Neural cell (in vitro differentiated cells): ENCODE data around the gene LRRC30. TPM values are rescaled to one million over a fixed set of nuclear protein-coding genes. Genes with fewer than 3 reads are reported as not detected.

Source experiments
- H2AFZ ChIP-seq: fragments of 200-600, 300-800 bp; sonication (generic), shearing (Covaris generic); 2 replicates; pipeline ENCODE4 v1.6.0; 2014; ENCODE audit warnings: low read depth, mild to moderate bottlenecking, antibody characterized with exemption, low read length, moderate library complexity
- H3F3A ChIP-seq: fragments of 200-600 bp; shearing (Covaris generic); 2 replicates; pipeline ENCODE4 v1.6.1; 2016; ENCODE audit warnings: mild to moderate bottlenecking, moderate library complexity, mixed read lengths, antibody characterized with exemption, low read length; ENCODE audit not compliant: insufficient read depth, poor library complexity, severe bottlenecking
- H3K27ac ChIP-seq: fragments of 200-600, 300-800 bp; sonication (generic), shearing (Covaris generic); 2 replicates; pipeline ENCODE4 v1.5.1; 2014; ENCODE audit warnings: mild to moderate bottlenecking, low read length, moderate library complexity
- H3K27me3 ChIP-seq: fragments of 300-800, 200-600 bp; sonication (generic), shearing (Covaris generic); 2 replicates; pipeline ENCODE4 v1.6.0; 2014; ENCODE audit warnings: mild to moderate bottlenecking, low read depth, low read length, moderate library complexity; ENCODE audit not compliant: insufficient read depth
- H3K36me3 ChIP-seq: fragments of 300-800, 200-600 bp; sonication (generic), shearing (Covaris generic); 2 replicates; pipeline ENCODE4 v1.5.1; 2014; ENCODE audit warnings: mild to moderate bottlenecking, antibody characterized with exemption, low read length, moderate library complexity; ENCODE audit not compliant: insufficient read depth
- H3K4me2 ChIP-seq: fragments of 300-800, 200-600 bp; sonication (generic), shearing (Covaris generic); 2 replicates; pipeline ENCODE4 v1.6.0; 2014; ENCODE audit warnings: mild to moderate bottlenecking, low read length
- H3K4me3 ChIP-seq: fragments of 300-800, 200-600 bp; sonication (generic), shearing (Covaris generic); 2 replicates; pipeline ENCODE4 v1.5.1; 2014; ENCODE audit warnings: mild to moderate bottlenecking, low read length, moderate library complexity
- H3K79me2 ChIP-seq: fragments of 200-600 bp; shearing (Covaris generic); replicated peaks from 2 replicates; pipeline ENCODE4 v1.6.0; 2014; ENCODE audit warnings: mild to moderate bottlenecking, low read length, moderate library complexity; ENCODE audit not compliant: insufficient read depth
- H3K9ac ChIP-seq: fragments of 300-800, 200-600 bp; sonication (generic), shearing (Covaris generic); 2 replicates; pipeline ENCODE4 v1.6.1; 2016; ENCODE audit warnings: mild to moderate bottlenecking, low read length, mixed read lengths
- H3K9me2 ChIP-seq: fragments of 200-600 bp; shearing (Covaris generic); 2 replicates; pipeline ENCODE4 v1.6.1; 2016; ENCODE audit warnings: mild to moderate bottlenecking, low read length, mixed read lengths; ENCODE audit not compliant: insufficient read depth
- H3K9me3 ChIP-seq: fragments of 200-600, 300-800 bp; sonication (generic), shearing (Covaris generic); 2 replicates; pipeline ENCODE4 v1.6.1; 2016; ENCODE audit warnings: mild to moderate bottlenecking, mixed run types, low read length, moderate library complexity, mixed read lengths
- H4K20me1 ChIP-seq: fragments of 200-600 bp; shearing (Covaris generic); 2 replicates; pipeline ENCODE4 v1.6.1; 2016; ENCODE audit warnings: mild to moderate bottlenecking, mixed run types; ENCODE audit not compliant: insufficient read depth
- CTCF ChIP-seq: fragments of 450-650 bp; IDR thresholded peaks from 2 replicates; pipeline ENCODE4 v1.5.1; 2014; ENCODE audit warnings: antibody characterized with exemption, mild to moderate bottlenecking, moderate library complexity; ENCODE audit not compliant: poor library complexity, severe bottlenecking
- EP300 ChIP-seq: fragments of 450-650 bp; conservative IDR thresholded peaks from 2 replicates; pipeline ENCODE4 v1.6.1; 2014; ENCODE audit warnings: antibody characterized with exemption, mild to moderate bottlenecking, moderate library complexity; ENCODE audit not compliant: poor library complexity, severe bottlenecking
- EZH2 ChIP-seq: fragments of 200-600, 300-800 bp; shearing (Covaris generic), sonication (generic); IDR thresholded peaks from 2 replicates; pipeline ENCODE4 v1.6.1; 2014; ENCODE audit warnings: antibody characterized with exemption, low read length, borderline replicate concordance, mild to moderate bottlenecking; ENCODE audit not compliant: insufficient read depth, poor library complexity, severe bottlenecking
- MXI1 ChIP-seq: fragments of 450-650 bp; conservative IDR thresholded peaks from 2 replicates; pipeline ENCODE4 v1.6.1; 2014; ENCODE audit warnings: antibody characterized with exemption, mild to moderate bottlenecking; ENCODE audit not compliant: poor library complexity, severe bottlenecking
- POLR2AphosphoS5 ChIP-seq: IDR thresholded peaks from 2 replicates; pipeline ENCODE4 v1.6.1; 2012
- RAD21 ChIP-seq: fragments of 450-650 bp; conservative IDR thresholded peaks from 2 replicates; pipeline ENCODE4 v1.6.1; 2014; ENCODE audit warnings: antibody characterized with exemption, mild to moderate bottlenecking, moderate library complexity
- REST ChIP-seq: IDR thresholded peaks from 2 replicates; pipeline ENCODE4 v1.6.1; 2012; ENCODE audit warnings: borderline replicate concordance
- SMC3 ChIP-seq: fragments of 450-650 bp; conservative IDR thresholded peaks from 2 replicates; pipeline ENCODE4 v1.6.1; 2014; ENCODE audit warnings: antibody characterized with exemption, mild to moderate bottlenecking, moderate library complexity; ENCODE audit not compliant: poor library complexity
- TAF1 ChIP-seq: IDR thresholded peaks from 2 replicates; pipeline ENCODE4 v1.6.1; 2012; ENCODE audit warnings: low read depth
- polyA plus RNA-seq: library from polyadenylated mRNA; depleted of rRNA; stranded (reverse); fragments of >200 nt; gene quantifications from 2 replicates; pipeline ENCODE4 v1.2.3, GENCODE V29; 2014

Gene LRRC30
- polyA plus RNA-seq, 1 donor from 2014 or later = not detected

GRCh38 chr18:7207366-7207915 lies 23.4 kb upstream of the LRRC30 start:
- H3K36me3 ChIP-seq = no peaks in the 10 kb centered on the region
- H3K79me2 ChIP-seq = no peaks in the 10 kb centered on the region
- no peaks in the 10 kb centered on the region for H4K20me1 ChIP-seq
- no peak for TF ChIP-seq TAF1
- no peak for TF ChIP-seq EP300
- TF ChIP-seq SMC3 = no peak
- TF ChIP-seq RAD21 = no peak
- no peak for TF ChIP-seq EZH2
- no peak for TF ChIP-seq MXI1
- TF ChIP-seq REST = no peak
- no peak for TF ChIP-seq POLR2AphosphoS5
- no peak for TF ChIP-seq CTCF
- no peaks in the 10 kb centered on the region for H3K27me3 ChIP-seq
- H3K4me3 ChIP-seq = no peak overlapping the region
- H3K9ac ChIP-seq = no peak overlapping the region
- no peaks in the 10 kb centered on the region for H3K9me2 ChIP-seq
- no peaks in the 10 kb centered on the region for H3K9me3 ChIP-seq
- H3K4me2 ChIP-seq = no peak overlapping the region
- H3K27ac ChIP-seq = no peak overlapping the region
- no peak overlapping the region for H2AFZ ChIP-seq
- no peaks in the 10 kb centered on the region for H3F3A ChIP-seq

- H3K9me2 ChIP-seq = no peaks in the 10 kb centered on the region
- H3K36me3 ChIP-seq = no peaks in the 10 kb centered on the region
- no peaks in the 10 kb centered on the region for H3K79me2 ChIP-seq
- no peak overlapping the region for H3K9ac ChIP-seq
- H2AFZ ChIP-seq = no peak overlapping the region
- TF ChIP-seq RAD21 (peak; percentile 72), TAF1 (no peak), REST (no peak), SMC3 (peak; percentile 64), EZH2 (no peak), EP300 (no peak), POLR2AphosphoS5 (no peak), CTCF (peak; percentile 61)
- H3K4me3 ChIP-seq = no peak overlapping the region
- no peak overlapping the region for H3K4me2 ChIP-seq
- H3K9me3 ChIP-seq = no peaks in the 10 kb centered on the region
- H4K20me1 ChIP-seq = no peaks in the 10 kb centered on the region
- H3F3A ChIP-seq = no peaks in the 10 kb centered on the region
- H3K27ac ChIP-seq = no peak overlapping the region
- no peaks in the 10 kb centered on the region for H3K27me3 ChIP-seq
These were observed 9.3 kb upstream of the LRRC30 start for GRCh38 chr18:7221424-7222155.
